GM19468 (cell line): Measurements from ENCODE around the gene EPHA5.

Source experiments
- ATAC-seq: cut with Tn5 transposase; IDR thresholded peaks from one replicate; pipeline ENCODE4 v1.9.1; 2021; ENCODE audit warnings: mild to moderate bottlenecking, moderate library complexity, moderate number of reproducible peaks; ENCODE audit not compliant: unreplicated experiment; ENCODE audit errors: extremely low read depth

The EPHA5 gene

GRCh38 chr4:65510976-65511375, 159.3 kb downstream of the EPHA5 start:
- ATAC-seq: no peak

DNA sequence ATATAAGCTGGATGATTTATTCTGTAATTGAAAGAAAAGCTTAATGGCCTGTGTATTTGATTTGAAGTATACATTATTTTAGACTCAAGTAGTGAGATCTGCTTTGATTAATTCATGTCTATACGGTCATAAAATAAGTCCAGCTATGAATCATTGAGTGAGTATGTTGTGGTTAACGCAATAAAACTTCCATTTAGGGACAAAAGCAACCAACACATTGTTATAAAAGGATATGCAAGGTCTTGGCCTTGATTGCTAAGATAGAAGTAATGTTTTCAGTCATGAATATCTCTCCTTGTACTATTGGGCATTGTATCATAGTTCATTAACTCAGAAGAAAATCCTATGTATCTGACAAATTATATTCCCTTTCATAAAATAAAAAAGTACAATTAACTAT, 162.1 kb downstream of the EPHA5 start:
- ATAC-seq: no peak

GRCh38 chr4:65502131-65502701, 168.1 kb downstream of the EPHA5 start:
- ATAC-seq: no peak

DNA sequence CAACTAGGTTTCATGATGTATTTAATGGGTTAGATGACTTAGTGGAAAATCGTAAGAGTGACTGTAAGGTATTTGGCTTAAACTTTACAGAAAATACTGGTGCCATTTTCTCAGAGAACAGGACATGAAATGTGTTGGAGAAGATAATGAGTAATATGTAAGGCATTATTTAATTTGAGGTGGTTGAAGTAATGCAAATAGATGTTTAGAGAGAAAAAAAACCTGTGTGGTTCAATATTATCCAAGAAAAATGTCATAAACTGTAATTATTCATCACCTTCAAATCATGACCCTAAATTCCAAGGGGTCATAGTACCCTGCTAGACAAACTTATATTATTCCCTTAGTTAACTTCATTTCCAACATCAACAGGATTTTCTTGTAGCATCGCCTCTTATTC, 171.7 kb downstream of the EPHA5 start:
- no peak for ATAC-seq

GRCh38 chr4:65495439-65495838, 174.8 kb downstream of the EPHA5 start:
- ATAC-seq: no peak

- ATAC-seq: no peak
Measured at GRCh38 chr4:65482410-65482809, 187.9 kb downstream of the EPHA5 start.

DNA sequence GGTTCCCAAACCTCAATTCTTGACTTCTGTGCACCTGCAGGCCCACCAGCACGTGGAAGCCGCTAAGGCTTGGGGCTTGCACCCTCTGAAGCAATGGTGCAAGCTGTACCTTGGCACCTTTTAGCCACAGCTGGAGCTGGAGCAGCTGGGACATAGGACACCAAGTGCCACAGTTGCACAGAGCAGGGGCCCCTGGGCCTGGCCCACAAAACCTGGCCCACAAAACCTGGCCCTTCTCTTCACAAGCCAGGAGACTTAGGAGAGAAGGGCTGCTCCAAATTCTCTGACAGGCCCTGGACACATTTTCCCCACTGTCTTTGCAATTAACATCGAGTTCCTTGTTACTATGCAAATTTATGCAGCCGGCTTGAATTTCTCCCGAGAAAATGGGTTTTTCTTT, 197.8 kb downstream of the EPHA5 start:
- ATAC-seq: no peak

DNA sequence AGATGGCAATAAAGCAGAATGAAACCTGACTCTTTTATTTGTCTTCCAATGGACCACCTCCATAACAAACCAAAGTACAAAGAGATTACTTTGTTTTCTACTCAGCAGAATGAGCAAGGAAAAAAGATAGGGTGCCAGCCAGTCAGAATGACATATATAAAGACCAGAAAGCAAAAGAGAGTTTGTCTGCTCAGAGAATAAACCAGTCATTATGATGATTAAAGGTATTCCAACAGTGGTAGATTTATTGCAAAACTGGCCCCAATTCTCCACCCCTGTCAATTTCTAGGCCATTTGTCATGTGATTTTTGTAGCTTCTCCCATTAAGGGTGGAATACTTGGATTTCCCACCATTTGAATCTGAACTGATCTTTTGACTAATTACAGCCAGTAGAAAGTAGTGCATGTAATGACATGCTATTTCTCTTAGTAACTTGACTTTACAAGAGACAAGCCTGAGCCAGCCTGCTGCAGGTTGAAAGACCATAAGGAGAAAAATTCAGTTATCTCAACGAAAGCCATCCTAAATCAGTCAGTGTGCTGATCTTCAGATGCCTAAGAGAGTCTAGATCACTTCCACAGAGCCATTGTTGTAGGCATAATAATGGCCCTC, 203.1 kb downstream of the EPHA5 start:
- no peak for ATAC-seq

DNA sequence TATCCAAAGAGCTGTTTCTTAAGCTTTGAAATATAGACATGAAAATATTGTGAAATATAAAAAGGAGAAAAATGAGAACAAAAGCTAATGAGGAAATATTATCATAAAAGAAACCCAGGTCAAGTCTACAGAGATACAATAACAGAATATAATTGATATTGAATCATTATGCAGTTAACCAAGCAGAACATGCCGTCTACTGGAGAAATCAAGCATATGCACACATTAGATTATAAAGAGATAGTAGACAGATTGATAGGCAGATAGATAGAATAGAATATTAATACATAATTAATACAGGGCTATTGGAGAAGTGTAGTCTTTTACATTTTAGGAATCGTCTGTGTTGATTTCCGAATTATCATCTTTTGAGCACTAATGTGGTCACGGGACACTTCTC, 208.5 kb downstream of the EPHA5 start:
- ATAC-seq: no peak

DNA sequence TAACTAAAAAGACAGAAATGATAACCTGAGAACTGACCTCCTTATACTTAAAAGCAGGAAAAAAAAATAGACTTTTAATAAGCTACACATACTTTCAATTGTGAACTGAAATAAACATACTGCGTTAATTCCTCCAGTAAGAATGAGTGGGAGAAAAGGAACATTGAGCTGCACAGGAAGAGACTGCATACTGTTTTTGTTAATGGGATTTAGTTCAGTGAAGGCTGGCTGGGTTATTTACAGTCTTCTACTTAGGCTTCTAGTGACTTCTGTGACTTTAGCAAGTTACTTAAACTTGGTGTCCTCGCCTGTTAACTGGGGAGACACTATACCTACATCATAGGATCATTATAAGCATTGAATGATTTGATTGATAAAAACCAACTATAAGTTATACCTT, 213.3 kb downstream of the EPHA5 start:
- ATAC-seq: no peak

DNA sequence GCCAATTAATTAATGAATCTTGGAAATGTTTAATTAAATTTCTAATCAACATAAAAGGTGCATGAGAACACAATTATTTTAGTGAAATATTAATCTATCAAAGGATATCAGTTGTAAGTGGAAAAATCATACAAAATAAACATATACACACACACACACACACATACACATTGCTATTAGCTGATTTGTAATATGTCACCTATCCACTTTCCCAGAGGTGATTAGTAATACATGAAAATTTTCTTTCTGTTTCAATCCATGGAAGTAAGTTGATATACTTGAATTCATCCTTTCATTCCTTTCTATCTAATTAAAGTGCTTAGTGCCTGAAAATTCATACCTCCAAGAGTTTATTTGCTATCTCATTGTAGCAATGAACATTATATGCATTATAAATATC, 213.7 kb downstream of the EPHA5 start:
- no peak for ATAC-seq

DNA sequence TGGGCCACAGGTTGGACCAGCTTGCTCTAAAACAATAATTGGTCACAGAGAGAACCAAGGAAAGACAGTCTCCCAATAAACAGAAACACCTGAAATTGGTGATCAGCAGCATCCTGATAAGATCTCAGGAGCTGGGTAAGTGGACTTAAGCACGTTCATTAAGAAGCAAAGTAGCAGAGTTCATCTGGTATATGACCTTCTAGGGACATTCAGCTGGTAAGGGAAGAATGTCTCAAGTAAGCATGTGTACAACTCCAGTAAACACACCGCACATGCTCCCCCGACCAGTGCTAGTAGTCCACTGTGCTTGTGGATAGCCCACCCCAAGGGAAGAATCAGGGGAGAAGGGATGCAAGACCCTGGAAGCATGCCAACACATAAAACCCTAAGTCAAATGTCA, 216.9 kb downstream of the EPHA5 start:
- no peak for ATAC-seq

DNA sequence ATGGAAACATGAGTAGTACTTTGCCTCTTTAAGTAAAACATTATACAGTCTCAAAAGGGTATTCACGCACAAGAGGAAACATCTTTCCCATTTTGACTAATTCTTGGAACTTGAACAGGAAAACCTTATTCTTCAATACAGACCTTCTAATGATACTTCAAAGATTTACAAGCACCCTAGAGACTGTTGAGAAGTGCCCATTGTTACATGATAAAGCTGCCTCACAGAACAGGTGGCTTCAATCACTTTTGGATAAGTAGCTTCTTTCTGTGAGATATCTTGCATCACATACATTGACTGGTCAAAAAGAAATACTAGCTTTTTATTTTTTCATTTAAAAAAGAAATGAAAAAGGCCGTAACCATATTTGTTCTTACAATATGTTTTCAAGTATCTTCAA, 219.4 kb downstream of the EPHA5 start:
- no peak for ATAC-seq

DNA sequence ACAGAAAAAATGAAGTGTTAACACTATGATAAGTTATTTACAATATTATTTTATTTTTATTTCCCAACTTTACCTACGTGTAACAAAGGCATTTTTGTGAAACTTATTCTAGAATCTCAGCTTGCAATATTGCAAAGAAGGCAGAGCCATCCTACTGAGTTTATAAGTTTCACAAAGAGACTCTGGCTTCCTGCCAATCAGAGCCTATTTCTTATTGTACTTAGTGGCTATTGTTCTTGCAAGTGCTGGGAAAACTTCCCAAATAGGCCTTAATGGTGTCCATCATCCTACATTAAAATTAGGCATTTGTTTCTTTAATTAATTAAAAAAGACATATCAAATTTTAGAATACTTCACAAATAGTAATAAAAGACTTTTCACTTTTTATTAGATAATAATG, 233.2 kb downstream of the EPHA5 start:
- ATAC-seq: no peak

GRCh38 chr4:65422109-65422508, 248.2 kb downstream of the EPHA5 start:
- no peak for ATAC-seq

DNA sequence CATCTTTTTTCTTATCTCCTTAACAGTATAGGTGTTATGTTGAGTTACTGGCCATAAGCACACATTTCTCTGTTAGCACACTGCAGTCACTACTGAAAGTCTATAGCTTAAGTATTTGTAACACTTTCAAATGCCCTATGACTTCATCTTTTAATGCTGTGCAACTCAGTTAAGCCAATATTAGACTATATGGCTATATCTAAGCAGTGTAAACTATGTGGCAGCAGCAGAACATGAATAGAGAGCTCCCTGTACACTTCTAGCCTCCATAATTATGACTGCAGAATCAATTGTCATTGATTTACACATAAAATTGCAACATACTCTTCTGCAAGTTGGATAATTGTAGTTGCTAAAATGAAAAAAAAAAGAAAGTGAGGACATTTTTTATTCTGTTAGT, 250.3 kb downstream of the EPHA5 start:
- no peak for ATAC-seq

- no peak for ATAC-seq
Measured at GRCh38 chr4:65416891-65417290, 253.4 kb downstream of the EPHA5 start.

DNA sequence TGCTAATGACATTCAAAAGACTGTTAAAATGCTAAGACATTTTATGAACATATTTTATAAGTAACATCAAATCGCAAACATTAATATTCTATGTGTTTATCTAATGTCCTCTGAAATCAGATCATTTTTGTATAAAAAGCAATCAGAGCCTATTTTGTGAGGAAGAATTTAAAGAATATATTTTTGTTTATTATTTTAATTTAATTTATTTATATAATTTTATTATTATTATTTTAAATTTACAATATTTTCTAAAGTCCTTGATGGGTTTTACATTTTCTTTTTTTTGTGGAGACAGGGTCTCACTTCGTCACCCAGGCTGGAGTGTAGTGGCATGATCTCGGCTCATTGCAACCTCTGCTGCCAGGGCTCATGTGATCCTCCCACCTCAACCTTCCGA, 262.8 kb downstream of the EPHA5 start:
- no peak for ATAC-seq

DNA sequence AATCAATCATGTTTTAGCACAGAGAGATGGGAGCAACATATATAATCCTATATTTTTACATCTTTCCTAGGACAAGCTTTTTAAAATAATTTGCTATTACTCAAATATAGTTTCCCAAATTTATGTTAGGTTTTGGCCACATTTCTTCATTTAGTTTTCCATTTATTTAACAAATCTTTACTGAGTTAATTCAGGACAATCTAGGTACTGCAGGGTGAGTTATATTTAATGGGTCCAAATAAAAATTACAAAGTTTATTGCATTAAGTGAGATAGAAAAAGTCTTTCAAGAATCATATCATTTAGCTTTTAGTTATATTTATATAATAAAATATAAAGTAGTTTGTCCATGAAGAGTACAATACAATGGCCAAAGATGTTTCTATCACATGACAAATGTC, 269.2 kb downstream of the EPHA5 start:
- ATAC-seq: no peak

- no peak for ATAC-seq
Measured at GRCh38 chr4:65399084-65399483, 271.2 kb downstream of the EPHA5 start.

DNA sequence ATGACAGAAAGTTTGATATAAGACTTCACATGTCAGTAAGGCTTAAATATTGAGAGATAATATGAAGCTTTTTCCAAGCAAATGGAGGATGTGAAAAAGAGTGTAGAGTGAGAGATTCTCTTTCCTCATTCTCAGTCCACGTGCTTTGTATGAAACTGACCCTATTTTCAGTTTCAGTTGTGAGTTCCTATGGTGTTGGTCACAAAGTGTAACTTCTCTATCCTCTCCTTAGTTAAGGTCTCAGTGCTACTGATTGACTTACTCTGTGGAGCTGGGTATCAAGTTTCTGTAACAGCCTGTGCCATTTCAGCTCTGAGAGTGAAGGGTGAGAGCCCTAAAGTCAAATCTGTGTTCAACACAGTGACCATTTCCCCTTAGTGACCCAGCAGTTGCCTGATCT, 277.2 kb downstream of the EPHA5 start:
- ATAC-seq: peak; percentile 28

DNA sequence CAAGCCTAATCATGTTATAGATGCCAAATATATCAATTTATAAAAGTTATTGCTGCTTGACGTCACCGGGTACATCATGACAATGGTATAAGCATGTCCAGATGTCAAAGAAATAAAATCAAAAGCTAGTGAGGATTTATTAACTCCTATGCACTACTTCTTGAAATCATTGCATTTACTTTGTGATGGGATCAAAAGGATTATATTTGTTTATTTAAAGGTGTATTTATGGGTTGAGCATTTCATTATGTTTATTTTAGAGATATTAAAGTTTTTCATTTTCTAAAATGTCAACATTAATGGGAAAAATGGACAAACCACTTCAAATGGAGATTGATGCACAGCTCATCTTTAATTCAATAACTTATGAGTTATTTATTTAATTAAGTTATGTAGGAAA, 277.8 kb downstream of the EPHA5 start:
- ATAC-seq: no peak

- no peak for ATAC-seq
Measured at GRCh38 chr4:65391814-65392213, 278.5 kb downstream of the EPHA5 start.
